ENCODE data around the gene STK39.

Gene STK39

GRCh38 chr2:167953776-167954175, 293.6 kb downstream of the STK39 start:
- no peak for DNase-seq (ENCODE audit: low read depth)

- DNase-seq (ENCODE audit: low read depth), result no peak
These were observed 296.8 kb downstream of the STK39 start for GRCh38 chr2:167950571-167950970.

- DNase-seq (ENCODE audit: low read depth), result no peak
These were observed 301.0 kb downstream of the STK39 start for GRCh38 chr2:167946441-167946841.

- no peak for DNase-seq (ENCODE audit: low read depth)
These were observed 301.6 kb downstream of the STK39 start for GRCh38 chr2:167945660-167946368.

- no peak for DNase-seq (ENCODE audit: low read depth)
These were observed 302.4 kb downstream of the STK39 start for GRCh38 chr2:167944825-167945659.

- no peak for DNase-seq (ENCODE audit: low read depth)
These were observed 303.5 kb downstream of the STK39 start for GRCh38 chr2:167943897-167944296.

- DNase-seq (ENCODE audit: low read depth), result no peak
These were observed 304.0 kb downstream of the STK39 start for GRCh38 chr2:167943368-167943767.

GRCh38 chr2:167942366-167943081, 304.9 kb downstream of the STK39 start:
- no peak for DNase-seq (ENCODE audit: low read depth)

GRCh38 chr2:167941604-167942003, 305.8 kb downstream of the STK39 start:
- no peak for DNase-seq (ENCODE audit: low read depth)

- no peak for DNase-seq (ENCODE audit: low read depth)
These were observed 306.5 kb downstream of the STK39 start for GRCh38 chr2:167940734-167941507.

GRCh38 chr2:167940346-167940725, 307.1 kb downstream of the STK39 start:
- no peak for DNase-seq (ENCODE audit: low read depth)

- no peak for DNase-seq (ENCODE audit: low read depth)
These were observed 307.7 kb downstream of the STK39 start for GRCh38 chr2:167939514-167940345.

GRCh38 chr2:167937403-167937802, 310.0 kb downstream of the STK39 start:
- DNase-seq (ENCODE audit: low read depth), result no peak

GRCh38 chr2:167935803-167936110, 311.6 kb downstream of the STK39 start:
- no peak for DNase-seq (ENCODE audit: low read depth)

- DNase-seq (ENCODE audit: low read depth), result no peak
These were observed 314.1 kb downstream of the STK39 start for GRCh38 chr2:167933097-167933814.

- no peak for DNase-seq (ENCODE audit: low read depth)
These were observed 315.2 kb downstream of the STK39 start for GRCh38 chr2:167932123-167932693.

- no peak for DNase-seq (ENCODE audit: low read depth)
These were observed 317.9 kb downstream of the STK39 start for GRCh38 chr2:167929484-167929883.

- DNase-seq (ENCODE audit: low read depth), result no peak
These were observed 319.0 kb downstream of the STK39 start for GRCh38 chr2:167928434-167928833.

- DNase-seq (ENCODE audit: low read depth), result no peak
These were observed 321.6 kb downstream of the STK39 start for GRCh38 chr2:167925758-167926157.

GRCh38 chr2:167924556-167924955, 322.8 kb downstream of the STK39 start:
- no peak for DNase-seq (ENCODE audit: low read depth)

Data from GM04503 (cell line).